ENCODE data around the gene MYO10. TPM values are rescaled to one million over a fixed set of nuclear protein-coding genes. Genes with fewer than 3 reads are reported as not detected.

The MYO10 gene
- total RNA-seq, 4 donors from 2014 or later: 3.2 to 30.7 (median 22.9) TPM

GRCh38 chr5:16702964-16703363 lies 233.1 kb downstream of the MYO10 start:
- H3K27me3 ChIP-seq: no peaks in the 10 kb centered on the region
- no peak overlapping the region for H3K4me3 ChIP-seq
- no peak overlapping the region for H3K27ac ChIP-seq
- H3K4me1 ChIP-seq: no peaks in the 10 kb centered on the region
- no peaks in the 10 kb centered on the region for H3K9me3 ChIP-seq
- intact Hi-C loops (cut with DNase I; ENCODE audit: low total_unique reads): no loop called here
- no peaks in the 10 kb centered on the region for H3K36me3 ChIP-seq
- no peak for TF ChIP-seq POLR2A (IDR thresholded peaks at IDR 0.05)
- TF ChIP-seq CTCF (IDR thresholded peaks at IDR 0.05): no peak
- DNase-seq: no peak

DNA sequence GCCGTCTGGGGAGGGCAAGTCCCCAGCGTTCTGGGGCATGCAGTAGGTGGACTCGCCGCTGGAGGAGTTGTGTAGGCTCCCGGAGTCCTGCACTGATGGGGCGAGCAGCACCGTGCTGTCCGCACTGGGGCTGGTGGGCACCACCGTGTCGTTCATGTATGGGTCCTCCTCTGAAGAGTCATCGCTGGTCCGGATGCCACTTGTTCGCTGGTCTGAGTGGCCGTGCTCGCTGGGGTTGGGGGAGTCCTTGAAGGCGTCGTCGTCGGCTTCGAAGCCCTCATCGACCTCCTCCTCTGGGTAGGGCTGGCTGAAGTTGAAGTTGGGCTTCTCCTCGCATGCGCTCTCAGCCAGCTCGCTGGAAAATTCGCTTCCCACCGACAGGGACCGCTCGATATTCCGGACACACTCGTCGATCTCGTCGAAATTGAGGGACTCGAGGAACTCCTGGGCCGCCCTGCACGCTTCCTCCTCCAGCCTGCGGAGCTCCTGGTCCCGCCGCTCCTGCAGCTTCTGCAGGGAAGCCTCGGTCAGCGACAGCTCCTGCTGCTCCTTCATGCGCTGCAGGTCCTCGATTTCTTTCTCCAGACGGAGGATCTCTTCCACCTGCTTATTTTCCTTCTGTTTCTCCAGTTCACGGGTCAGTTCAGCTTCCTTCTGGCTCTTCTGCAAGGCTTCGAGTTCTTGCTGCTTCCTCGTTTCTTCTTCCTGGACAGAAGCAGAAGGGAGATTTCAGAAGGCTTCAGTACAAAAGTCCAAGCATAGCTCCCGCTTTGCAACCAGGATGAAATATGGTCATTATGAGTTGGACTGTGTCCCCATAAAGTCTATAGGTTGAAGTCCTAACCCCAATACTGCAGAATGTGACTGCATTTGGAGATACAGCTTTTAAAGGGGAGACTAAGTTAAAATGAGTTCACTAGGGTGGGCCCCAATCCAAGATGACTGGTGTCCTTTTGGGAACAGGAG lies 234.7 kb downstream of the MYO10 start:
- no peak for TF ChIP-seq POLR2A (IDR thresholded peaks at IDR 0.05)
- no peak for TF ChIP-seq CTCF (IDR thresholded peaks at IDR 0.05)
- Histone ChIP-seq H3K27me3 (no peaks in the 10 kb centered on the region), H3K27ac (no peak overlapping the region), H3K4me1 (no peaks in the 10 kb centered on the region), H3K36me3 (no peaks in the 10 kb centered on the region), H3K4me3 (no peak overlapping the region), H3K9me3 (no peaks in the 10 kb centered on the region)
- no peak for DNase-seq
- intact Hi-C loops (cut with DNase I; ENCODE audit: low total_unique reads): no loop called here

- intact Hi-C loops (cut with DNase I; ENCODE audit: low total_unique reads): no loop called here
- Histone ChIP-seq H3K4me3 (no peak overlapping the region), H3K36me3 (no peaks in the 10 kb centered on the region), H3K27ac (no peak overlapping the region), H3K4me1 (no peaks in the 10 kb centered on the region), H3K9me3 (no peaks in the 10 kb centered on the region), H3K27me3 (no peaks in the 10 kb centered on the region)
- TF ChIP-seq POLR2A (IDR thresholded peaks at IDR 0.05) (no peak), CTCF (IDR thresholded peaks at IDR 0.05) (no peak)
- no peak for DNase-seq
Observed at GRCh38 chr5:16700081-16700480, 236.0 kb downstream of the MYO10 start.

GRCh38 chr5:16695779-16696178 lies 240.3 kb downstream of the MYO10 start:
- no peak for DNase-seq
- Histone ChIP-seq H3K4me3 (no peak overlapping the region), H3K4me1 (no peaks in the 10 kb centered on the region), H3K27ac (no peak overlapping the region), H3K36me3 (no peaks in the 10 kb centered on the region), H3K9me3 (no peaks in the 10 kb centered on the region), H3K27me3 (no peaks in the 10 kb centered on the region)
- intact Hi-C loops (cut with DNase I; ENCODE audit: low total_unique reads): no loop called here
- no peak for TF ChIP-seq POLR2A (IDR thresholded peaks at IDR 0.05)
- TF ChIP-seq CTCF (IDR thresholded peaks at IDR 0.05): no peak

DNA sequence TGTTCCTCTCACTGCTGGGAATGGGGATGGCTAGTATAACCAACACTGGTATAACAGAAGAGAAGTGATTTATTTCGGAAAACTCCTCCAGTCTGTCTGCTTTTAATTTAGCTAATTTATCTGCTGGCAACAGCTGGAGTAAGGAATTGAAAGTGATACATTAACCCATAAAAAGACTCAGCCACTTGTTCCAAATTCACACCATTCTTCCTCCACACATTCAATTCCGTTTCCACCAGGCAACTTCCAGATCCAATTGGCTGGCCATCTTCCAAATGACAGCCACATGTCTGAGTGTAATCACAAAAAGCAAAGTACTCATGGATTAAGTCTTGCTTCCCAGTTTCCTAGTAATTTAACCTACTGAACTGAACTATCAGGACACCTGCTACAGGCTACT lies 242.2 kb downstream of the MYO10 start:
- Histone ChIP-seq H3K4me3 (no peak overlapping the region), H3K36me3 (no peaks in the 10 kb centered on the region), H3K9me3 (no peaks in the 10 kb centered on the region), H3K27me3 (no peaks in the 10 kb centered on the region), H3K4me1 (no peaks in the 10 kb centered on the region), H3K27ac (no peak overlapping the region)
- intact Hi-C loops (cut with DNase I; ENCODE audit: low total_unique reads): no loop called here
- TF ChIP-seq CTCF (IDR thresholded peaks at IDR 0.05) (no peak), POLR2A (IDR thresholded peaks at IDR 0.05) (no peak)
- no peak for DNase-seq
